OCI-LY7 (cell line): ENCODE measurements around the gene VDR. TPM values are rescaled to one million over a fixed set of nuclear protein-coding genes. Genes with fewer than 3 reads are reported as not detected.
A peak's percentile ranks its signal among the peaks of the same experiment; 100 is the strongest.

Experiments
- BruUV-seq: library from RNA; stranded (reverse); fragments of 400-500 nt; replicated peaks from 2 replicates; lab custom pipeline; 2021; lab: Mats Ljungman, UMichigan
- CTCF ChIA-PET: fragments of 300-600 bp; sonication (Branson Sonifier 250); formaldehyde crosslinking; loops from one replicate; lab custom pipeline; 2022; ENCODE audit warnings: antibody characterized with exemption; ENCODE audit not compliant: unreplicated experiment; lab: Charles Lee
- POLR2A ChIA-PET: fragments of 300-600 bp; sonication (Branson Sonifier 250); formaldehyde crosslinking; loops from one replicate; lab custom pipeline; 2022; ENCODE audit warnings: antibody characterized with exemption; lab: Charles Lee
- DNase-seq: peaks from one replicate; pipeline ENCODE4 v3.0.0-alpha.2; 2015; ENCODE audit warnings: low spot score
- H2AFZ ChIP-seq: fragments of 200-600 bp; sonication (generic), shearing (Covaris generic); 2 replicates; pipeline ENCODE4 v1.6.1; 2014; ENCODE audit warnings: mild to moderate bottlenecking, antibody characterized with exemption, low read length, moderate library complexity
- H3K27ac ChIP-seq: fragments of 200-600 bp; sonication (generic); 2 replicates; pipeline ENCODE4 v1.5.1; 2014; ENCODE audit warnings: mixed run types, low read depth, mild to moderate bottlenecking, moderate library complexity, low read length, inconsistent platforms; ENCODE audit not compliant: poor library complexity, severe bottlenecking
- H3K36me3 ChIP-seq: fragments of 200-600 bp; sonication (generic); 2 replicates; pipeline ENCODE4 v1.6.1; 2014; ENCODE audit warnings: mild to moderate bottlenecking, antibody characterized with exemption, low read length, moderate library complexity, mixed read lengths; ENCODE audit not compliant: insufficient read depth
- H3K4me1 ChIP-seq: fragments of 200-600 bp; sonication (generic); 2 replicates; pipeline ENCODE4 v1.5.1; 2014; ENCODE audit warnings: mild to moderate bottlenecking, low read length; ENCODE audit not compliant: insufficient read depth, poor library complexity, severe bottlenecking
- H3K4me2 ChIP-seq: fragments of 200-600 bp; sonication (generic); 2 replicates; pipeline ENCODE4 v1.6.1; 2014; ENCODE audit warnings: mild to moderate bottlenecking, low read length
- H3K4me3 ChIP-seq: fragments of 200-600 bp; sonication (generic); 2 replicates; pipeline ENCODE4 v1.5.1; 2014; ENCODE audit warnings: mild to moderate bottlenecking, low read depth, low read length; ENCODE audit not compliant: poor library complexity, severe bottlenecking
- H3K79me2 ChIP-seq: fragments of 200-600 bp; sonication (generic); 2 replicates; pipeline ENCODE4 v1.6.1; 2016; ENCODE audit warnings: low read depth, mild to moderate bottlenecking, low read length, moderate library complexity, mixed read lengths; ENCODE audit not compliant: insufficient read depth
- H3K9me2 ChIP-seq: fragments of 200-600 bp; sonication (generic); 2 replicates; pipeline ENCODE4 v1.6.1; 2016; ENCODE audit warnings: mild to moderate bottlenecking, low read length, mixed read lengths; ENCODE audit not compliant: insufficient read depth
- H3K9me3 ChIP-seq: fragments of 200-600 bp; sonication (generic); 2 replicates; pipeline ENCODE4 v1.6.1; 2014; ENCODE audit warnings: mild to moderate bottlenecking, mixed run types, low read length, mixed read lengths
- H4K20me1 ChIP-seq: fragments of 200-600 bp; sonication (generic); 2 replicates; pipeline ENCODE4 v1.6.1; 2014; ENCODE audit warnings: mild to moderate bottlenecking, antibody characterized with exemption, low read length, moderate library complexity, mixed read lengths; ENCODE audit not compliant: insufficient read depth
- EZH2phosphoT487 ChIP-seq: fragments of 200-600 bp; sonication (generic); IDR thresholded peaks from 2 replicates; pipeline ENCODE4 v1.6.1; 2018; ENCODE audit warnings: low read depth, borderline replicate concordance, mild to moderate bottlenecking, mixed run types, antibody characterized with exemption, low read length, moderate library complexity, mixed read lengths
- intact Hi-C: fragments of 100-400 bp; cut with micrococcal nuclease; formaldehyde crosslinking; loops from one replicate; pipeline ENCODE4 v1.10.0; 2022; ENCODE audit not compliant: unreplicated experiment
- total RNA-seq, 2 experiments: library from RNA; depleted of rRNA in 1 of 2; stranded (reverse); fragments of >200 nt in 1 of 2; shearing (Covaris generic) in 1 of 2; gene quantifications; 2 replicates each; pipeline ENCODE4 v1.2.3, GENCODE V29; 2014 to 2022
- TF ChIP-seq, protein P1 (sequence below): fragments of 200-600 bp; sonication (generic); conservative IDR thresholded peaks from 2 replicates; pipeline ENCODE4 v1.5.1; 2014; ENCODE audit warnings: mild to moderate bottlenecking, antibody characterized with exemption, low read length, moderate library complexity, mixed read lengths

Gene VDR
- total RNA-seq, 2 experiments from 2014 or later, result 1.9 to 5.4 TPM

DNA sequence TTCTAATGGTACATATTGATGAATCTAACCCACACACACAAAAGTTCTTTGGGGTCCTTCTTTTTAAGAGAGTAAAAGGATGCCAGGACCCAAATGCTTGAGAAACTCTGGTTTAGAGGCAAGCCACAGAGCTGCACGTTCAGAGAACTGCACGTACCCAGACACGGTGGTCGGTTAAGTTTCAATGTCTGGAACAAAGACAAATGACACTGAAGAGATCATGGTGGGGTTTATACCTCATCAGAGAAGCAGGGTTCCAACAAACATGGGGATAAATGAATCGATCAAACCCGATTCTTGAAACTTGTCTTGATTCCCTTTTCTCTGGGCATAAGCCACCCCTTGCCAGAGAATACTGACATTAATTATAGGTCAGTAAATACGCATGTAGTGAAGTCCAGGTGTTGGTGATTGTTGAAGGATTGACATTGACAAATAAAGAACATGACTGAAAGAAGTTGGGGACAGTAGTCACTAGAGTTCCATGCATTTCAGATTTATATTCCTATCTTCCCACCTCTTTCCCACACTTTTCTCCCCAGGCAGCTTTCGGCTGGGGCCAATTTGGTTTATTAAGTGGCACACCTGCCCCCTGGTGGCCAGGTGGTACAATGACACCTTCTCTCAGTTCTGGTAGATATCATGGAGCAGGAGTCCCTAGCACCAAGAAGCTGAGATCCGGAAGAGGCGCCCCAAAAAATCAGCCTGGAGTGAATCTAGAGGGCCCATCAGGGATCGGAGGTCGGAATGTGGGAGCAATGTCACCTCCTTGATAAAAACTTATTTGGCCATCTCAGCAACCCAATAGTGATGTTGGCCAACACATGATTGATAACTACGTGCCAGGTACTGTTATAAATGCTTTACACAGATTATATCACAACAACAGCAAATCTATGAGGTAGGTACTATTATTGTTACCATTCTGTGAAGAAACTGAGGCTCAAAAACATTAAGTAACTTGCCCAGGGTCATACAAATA is 67.3 kb downstream of the VDR start:
- H3K4me2 ChIP-seq, result peak overlapping the region; percentile 81
- BruUV-seq, result no TSS peak
- H3K27ac ChIP-seq, result peak overlapping the region; percentile 93
- no peaks in the 10 kb centered on the region for H4K20me1 ChIP-seq
- POLR2A ChIA-PET, result interaction anchor here (1.5 to 14.2 kb wide), 4 partner anchors 8 to 95 kb away, joined by 4 to 342 read pairs (median 124); partner anchors contain the start of gene HDAC7
- no peaks in the 10 kb centered on the region for H3K79me2 ChIP-seq
- H3K36me3 ChIP-seq, result no peaks in the 10 kb centered on the region
- intact Hi-C loops, result loop anchor here (1.0 to 5.0 kb wide), 5 partner anchors 40 to 185 kb away; no protein-coding TSS in a partner anchor
- no peaks in the 10 kb centered on the region for H3K9me2 ChIP-seq
- no peak for TF ChIP-seq EZH2phosphoT487
- TF ChIP-seq, protein P1, sequence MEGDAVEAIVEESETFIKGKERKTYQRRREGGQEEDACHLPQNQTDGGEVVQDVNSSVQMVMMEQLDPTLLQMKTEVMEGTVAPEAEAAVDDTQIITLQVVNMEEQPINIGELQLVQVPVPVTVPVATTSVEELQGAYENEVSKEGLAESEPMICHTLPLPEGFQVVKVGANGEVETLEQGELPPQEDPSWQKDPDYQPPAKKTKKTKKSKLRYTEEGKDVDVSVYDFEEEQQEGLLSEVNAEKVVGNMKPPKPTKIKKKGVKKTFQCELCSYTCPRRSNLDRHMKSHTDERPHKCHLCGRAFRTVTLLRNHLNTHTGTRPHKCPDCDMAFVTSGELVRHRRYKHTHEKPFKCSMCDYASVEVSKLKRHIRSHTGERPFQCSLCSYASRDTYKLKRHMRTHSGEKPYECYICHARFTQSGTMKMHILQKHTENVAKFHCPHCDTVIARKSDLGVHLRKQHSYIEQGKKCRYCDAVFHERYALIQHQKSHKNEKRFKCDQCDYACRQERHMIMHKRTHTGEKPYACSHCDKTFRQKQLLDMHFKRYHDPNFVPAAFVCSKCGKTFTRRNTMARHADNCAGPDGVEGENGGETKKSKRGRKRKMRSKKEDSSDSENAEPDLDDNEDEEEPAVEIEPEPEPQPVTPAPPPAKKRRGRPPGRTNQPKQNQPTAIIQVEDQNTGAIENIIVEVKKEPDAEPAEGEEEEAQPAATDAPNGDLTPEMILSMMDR, result peak; percentile 97
- peak overlapping the region; percentile 34; the same call in 1 of the 2 replicates for H2AFZ ChIP-seq
- peaks cover 60% of the 10 kb centered on the region for H3K4me1 ChIP-seq
- CTCF ChIA-PET, result interaction anchor here (0.6 to 10.0 kb wide), 7 partner anchors 8 to 95 kb away, joined by 3 to 133 read pairs (median 13); no protein-coding TSS in a partner anchor
- no peaks in the 10 kb centered on the region for H3K9me3 ChIP-seq
- peak overlapping the region; percentile 31 for H3K4me3 ChIP-seq
- peak; percentile 76 for DNase-seq

DNA sequence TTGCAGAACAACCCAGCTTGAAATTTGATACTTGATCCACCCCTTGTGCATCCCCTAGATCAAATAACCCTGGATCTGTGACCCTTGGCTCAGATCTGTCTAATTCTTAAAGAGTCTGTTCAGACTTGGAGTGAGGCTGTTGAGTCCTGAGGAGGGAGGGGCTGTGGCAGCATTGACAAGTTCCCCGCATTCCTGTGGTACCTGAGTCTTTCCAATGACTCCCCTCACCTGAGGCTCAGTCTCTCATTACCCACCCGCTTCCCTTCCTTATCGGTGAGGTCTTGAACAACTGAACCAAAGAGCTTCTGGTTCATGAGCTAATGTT is 69.0 kb downstream of the VDR start:
- H3K4me2 ChIP-seq, result peak overlapping the region; percentile 81

More for the DNA sequence above, 69.0 kb downstream of the VDR start:
- ChIA-PET CTCF (interaction anchor here (0.6 to 10.0 kb wide), 15 partner anchors 14 to 182 kb away, joined by 3 to 133 read pairs (median 4); partner anchors contain the start of gene HDAC7), POLR2A (interaction anchor here (0.5 to 14.2 kb wide), 18 partner anchors 7 to 1172 kb away, joined by 3 to 342 read pairs (median 4); partner anchors contain the start of genes HDAC7 and SLC48A1)
- no peaks in the 10 kb centered on the region for H3K9me3 ChIP-seq
- H3K9me2 ChIP-seq, result no peaks in the 10 kb centered on the region
- BruUV-seq, result no TSS peak
- H4K20me1 ChIP-seq, result no peaks in the 10 kb centered on the region
- H3K79me2 ChIP-seq, result no peaks in the 10 kb centered on the region
- H2AFZ ChIP-seq, result peak overlapping the region; percentile 2; the same call in 1 of the 2 replicates
- peak overlapping the region; percentile 93 for H3K27ac ChIP-seq
- H3K36me3 ChIP-seq, result no peaks in the 10 kb centered on the region
- no peak for TF ChIP-seq EZH2phosphoT487
- TF ChIP-seq, protein P1, result no peak
- peaks cover 77% of the 10 kb centered on the region for H3K4me1 ChIP-seq
- peak overlapping the region; percentile 54 for H3K4me3 ChIP-seq
- intact Hi-C loops, result loop anchor here (1.0 to 5.0 kb wide), 3 partner anchors 16 to 183 kb away; partner anchors contain the start of gene HDAC7
- DNase-seq, result peak; percentile 33
